Measurements from ENCODE around the gene PNPLA5.
A peak's percentile ranks its signal among the peaks of the same experiment; 100 is the strongest.
"Not testable (repeated sequence)": the region's sequence is repeated elsewhere in the genome, so short reads cannot be mapped to it uniquely, and the experiment has no call there.

PNPLA5 gene

GRCh38 chr22:43891360-43892182 lies at the start of gene PNPLA5:
Gene PNPLA5, minus strand, starts transcription at chr22:43892013. Its CDS starts 133 bp downstream, at chr22:43891880.
- DNase-seq (ENCODE audit: low spot score): no peak

GRCh38 chr22:43941449-43941848 lies 49.6 kb upstream of the PNPLA5 start:
- DNase-seq (ENCODE audit: low spot score): no peak

- DNase-seq (ENCODE audit: low spot score): no peak
Observed at GRCh38 chr22:43931771-43932170, 40.0 kb upstream of the PNPLA5 start.

GRCh38 chr22:43928908-43929307 lies 37.1 kb upstream of the PNPLA5 start:
- no peak for DNase-seq (ENCODE audit: low spot score)

GRCh38 chr22:43928468-43928867 lies 36.7 kb upstream of the PNPLA5 start:
- no peak for DNase-seq (ENCODE audit: low spot score)

- DNase-seq (ENCODE audit: low spot score): no peak
Observed at GRCh38 chr22:43926349-43926710, 34.5 kb upstream of the PNPLA5 start.

- no peak for DNase-seq (ENCODE audit: low spot score)
Observed at GRCh38 chr22:43925433-43926348, 33.9 kb upstream of the PNPLA5 start.

GRCh38 chr22:43924877-43925276 lies 33.1 kb upstream of the PNPLA5 start:
- no peak for DNase-seq (ENCODE audit: low spot score)

GRCh38 chr22:43923631-43924464 lies 32.0 kb upstream of the PNPLA5 start, which contains the start of gene PNPLA3:
Gene PNPLA3, plus strand, starts transcription at chr22:43923805. Its CDS starts 107 bp downstream, at chr22:43923912.
- peak; percentile 65 for DNase-seq (ENCODE audit: low spot score)

GRCh38 chr22:43923191-43923590 lies 31.4 kb upstream of the PNPLA5 start:
- DNase-seq (ENCODE audit: low spot score): peak; percentile 6

- no peak for DNase-seq (ENCODE audit: low spot score)
Observed at GRCh38 chr22:43922123-43922522, 30.3 kb upstream of the PNPLA5 start.

GRCh38 chr22:43921370-43921769 lies 29.6 kb upstream of the PNPLA5 start:
- no peak for DNase-seq (ENCODE audit: low spot score)

GRCh38 chr22:43919106-43919973 lies 27.5 kb upstream of the PNPLA5 start:
- no peak for DNase-seq (ENCODE audit: low spot score)

- no peak for DNase-seq (ENCODE audit: low spot score)
Observed at GRCh38 chr22:43917521-43917920, 25.7 kb upstream of the PNPLA5 start.

GRCh38 chr22:43911351-43911750 lies 19.5 kb upstream of the PNPLA5 start:
- DNase-seq (ENCODE audit: low spot score): no peak

GRCh38 chr22:43910178-43910695 lies 18.4 kb upstream of the PNPLA5 start:
- no peak for DNase-seq (ENCODE audit: low spot score)

- DNase-seq (ENCODE audit: low spot score): no peak
Observed at GRCh38 chr22:43909708-43910107, 17.9 kb upstream of the PNPLA5 start.

GRCh38 chr22:43905681-43906080 lies 13.9 kb upstream of the PNPLA5 start:
- DNase-seq (ENCODE audit: low spot score): no peak

- DNase-seq (ENCODE audit: low spot score): peak; percentile 24
Observed at GRCh38 chr22:43904412-43904811, 12.6 kb upstream of the PNPLA5 start.

- DNase-seq (ENCODE audit: low spot score): not testable (repeated sequence)
Observed at GRCh38 chr22:43903033-43903432, 11.2 kb upstream of the PNPLA5 start.
